ENCODE results near the gene SH2D4B.

The SH2D4B gene

DNA sequence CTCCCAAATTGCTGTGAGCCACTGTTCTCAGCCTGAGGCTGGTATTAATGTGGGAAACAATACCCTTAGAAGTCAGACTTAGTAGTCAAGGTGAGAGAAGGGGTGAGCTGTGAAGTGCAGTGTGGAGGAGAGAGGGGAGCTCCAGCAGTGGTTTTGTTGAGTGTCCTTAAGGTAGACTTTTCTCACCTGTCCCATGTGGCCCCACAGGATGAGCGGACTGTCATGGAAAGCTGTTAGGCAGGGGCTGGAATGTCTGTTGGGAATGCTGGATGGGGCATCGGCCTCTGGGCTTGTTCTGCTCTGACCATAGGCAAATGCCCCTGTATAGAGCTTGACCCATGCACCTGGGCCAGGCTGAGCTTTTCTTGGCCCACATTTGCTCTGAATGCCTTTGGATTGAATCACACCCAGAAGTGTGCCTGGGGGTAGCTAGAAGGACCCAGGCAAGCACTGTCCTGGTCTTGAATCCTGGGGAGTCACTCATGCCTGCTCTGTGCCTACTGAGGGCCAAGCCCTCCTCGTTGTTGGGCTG, 36.3 kb upstream of the SH2D4B start:
- TF ChIP-seq, protein P1, sequence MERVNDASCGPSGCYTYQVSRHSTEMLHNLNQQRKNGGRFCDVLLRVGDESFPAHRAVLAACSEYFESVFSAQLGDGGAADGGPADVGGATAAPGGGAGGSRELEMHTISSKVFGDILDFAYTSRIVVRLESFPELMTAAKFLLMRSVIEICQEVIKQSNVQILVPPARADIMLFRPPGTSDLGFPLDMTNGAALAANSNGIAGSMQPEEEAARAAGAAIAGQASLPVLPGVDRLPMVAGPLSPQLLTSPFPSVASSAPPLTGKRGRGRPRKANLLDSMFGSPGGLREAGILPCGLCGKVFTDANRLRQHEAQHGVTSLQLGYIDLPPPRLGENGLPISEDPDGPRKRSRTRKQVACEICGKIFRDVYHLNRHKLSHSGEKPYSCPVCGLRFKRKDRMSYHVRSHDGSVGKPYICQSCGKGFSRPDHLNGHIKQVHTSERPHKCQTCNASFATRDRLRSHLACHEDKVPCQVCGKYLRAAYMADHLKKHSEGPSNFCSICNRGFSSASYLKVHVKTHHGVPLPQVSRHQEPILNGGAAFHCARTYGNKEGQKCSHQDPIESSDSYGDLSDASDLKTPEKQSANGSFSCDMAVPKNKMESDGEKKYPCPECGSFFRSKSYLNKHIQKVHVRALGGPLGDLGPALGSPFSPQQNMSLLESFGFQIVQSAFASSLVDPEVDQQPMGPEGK (CRISPR knock-in tag; IDR thresholded peaks at IDR 0.05; ENCODE audit: borderline replicate concordance), result no peak
- no peak for TF ChIP-seq ZFP3 (CRISPR knock-in tag; IDR thresholded peaks at IDR 0.05)
- TF ChIP-seq RARB (CRISPR knock-in tag; IDR thresholded peaks at IDR 0.05), result no peak
- no peak for TF ChIP-seq ISL1 (CRISPR knock-in tag; IDR thresholded peaks at IDR 0.05)
- no peak for TF ChIP-seq PPARA (CRISPR knock-in tag; IDR thresholded peaks at IDR 0.05; ENCODE audit: borderline replicate concordance)
- no peak for TF ChIP-seq GLIS3 (CRISPR knock-in tag; IDR thresholded peaks at IDR 0.05)
- no peak for TF ChIP-seq CSDC2 (CRISPR knock-in tag; IDR thresholded peaks at IDR 0.05)
- TF ChIP-seq, protein P2, sequence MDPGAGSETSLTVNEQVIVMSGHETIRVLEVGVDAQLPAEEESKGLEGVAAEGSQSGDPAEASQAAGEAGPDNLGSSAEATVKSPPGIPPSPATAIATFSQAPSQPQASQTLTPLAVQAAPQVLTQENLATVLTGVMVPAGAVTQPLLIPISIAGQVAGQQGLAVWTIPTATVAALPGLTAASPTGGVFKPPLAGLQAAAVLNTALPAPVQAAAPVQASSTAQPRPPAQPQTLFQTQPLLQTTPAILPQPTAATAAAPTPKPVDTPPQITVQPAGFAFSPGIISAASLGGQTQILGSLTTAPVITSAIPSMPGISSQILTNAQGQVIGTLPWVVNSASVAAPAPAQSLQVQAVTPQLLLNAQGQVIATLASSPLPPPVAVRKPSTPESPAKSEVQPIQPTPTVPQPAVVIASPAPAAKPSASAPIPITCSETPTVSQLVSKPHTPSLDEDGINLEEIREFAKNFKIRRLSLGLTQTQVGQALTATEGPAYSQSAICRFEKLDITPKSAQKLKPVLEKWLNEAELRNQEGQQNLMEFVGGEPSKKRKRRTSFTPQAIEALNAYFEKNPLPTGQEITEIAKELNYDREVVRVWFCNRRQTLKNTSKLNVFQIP (CRISPR knock-in tag; IDR thresholded peaks at IDR 0.05; ENCODE audit: borderline replicate concordance, low read depth), result no peak
- TF ChIP-seq, protein P3, sequence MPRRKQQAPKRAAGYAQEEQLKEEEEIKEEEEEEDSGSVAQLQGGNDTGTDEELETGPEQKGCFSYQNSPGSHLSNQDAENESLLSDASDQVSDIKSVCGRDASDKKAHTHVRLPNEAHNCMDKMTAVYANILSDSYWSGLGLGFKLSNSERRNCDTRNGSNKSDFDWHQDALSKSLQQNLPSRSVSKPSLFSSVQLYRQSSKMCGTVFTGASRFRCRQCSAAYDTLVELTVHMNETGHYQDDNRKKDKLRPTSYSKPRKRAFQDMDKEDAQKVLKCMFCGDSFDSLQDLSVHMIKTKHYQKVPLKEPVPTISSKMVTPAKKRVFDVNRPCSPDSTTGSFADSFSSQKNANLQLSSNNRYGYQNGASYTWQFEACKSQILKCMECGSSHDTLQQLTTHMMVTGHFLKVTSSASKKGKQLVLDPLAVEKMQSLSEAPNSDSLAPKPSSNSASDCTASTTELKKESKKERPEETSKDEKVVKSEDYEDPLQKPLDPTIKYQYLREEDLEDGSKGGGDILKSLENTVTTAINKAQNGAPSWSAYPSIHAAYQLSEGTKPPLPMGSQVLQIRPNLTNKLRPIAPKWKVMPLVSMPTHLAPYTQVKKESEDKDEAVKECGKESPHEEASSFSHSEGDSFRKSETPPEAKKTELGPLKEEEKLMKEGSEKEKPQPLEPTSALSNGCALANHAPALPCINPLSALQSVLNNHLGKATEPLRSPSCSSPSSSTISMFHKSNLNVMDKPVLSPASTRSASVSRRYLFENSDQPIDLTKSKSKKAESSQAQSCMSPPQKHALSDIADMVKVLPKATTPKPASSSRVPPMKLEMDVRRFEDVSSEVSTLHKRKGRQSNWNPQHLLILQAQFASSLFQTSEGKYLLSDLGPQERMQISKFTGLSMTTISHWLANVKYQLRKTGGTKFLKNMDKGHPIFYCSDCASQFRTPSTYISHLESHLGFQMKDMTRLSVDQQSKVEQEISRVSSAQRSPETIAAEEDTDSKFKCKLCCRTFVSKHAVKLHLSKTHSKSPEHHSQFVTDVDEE (CRISPR knock-in tag; IDR thresholded peaks at IDR 0.05), result no peak
- TF ChIP-seq, protein P4, sequence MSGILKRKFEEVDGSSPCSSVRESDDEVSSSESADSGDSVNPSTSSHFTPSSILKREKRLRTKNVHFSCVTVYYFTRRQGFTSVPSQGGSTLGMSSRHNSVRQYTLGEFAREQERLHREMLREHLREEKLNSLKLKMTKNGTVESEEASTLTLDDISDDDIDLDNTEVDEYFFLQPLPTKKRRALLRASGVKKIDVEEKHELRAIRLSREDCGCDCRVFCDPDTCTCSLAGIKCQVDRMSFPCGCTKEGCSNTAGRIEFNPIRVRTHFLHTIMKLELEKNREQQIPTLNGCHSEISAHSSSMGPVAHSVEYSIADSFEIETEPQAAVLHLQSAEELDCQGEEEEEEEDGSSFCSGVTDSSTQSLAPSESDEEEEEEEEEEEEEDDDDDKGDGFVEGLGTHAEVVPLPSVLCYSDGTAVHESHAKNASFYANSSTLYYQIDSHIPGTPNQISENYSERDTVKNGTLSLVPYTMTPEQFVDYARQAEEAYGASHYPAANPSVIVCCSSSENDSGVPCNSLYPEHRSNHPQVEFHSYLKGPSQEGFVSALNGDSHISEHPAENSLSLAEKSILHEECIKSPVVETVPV (CRISPR knock-in tag; IDR thresholded peaks at IDR 0.05), result no peak
- TF ChIP-seq OSR1 (CRISPR knock-in tag; IDR thresholded peaks at IDR 0.05), result no peak
- TF ChIP-seq ARNTL (CRISPR knock-in tag; IDR thresholded peaks at IDR 0.05; ENCODE audit: borderline replicate concordance, low read depth), result no peak
- no peak for TF ChIP-seq SNAI2 (CRISPR knock-in tag; IDR thresholded peaks at IDR 0.05)
- no peak for TF ChIP-seq ZNF565 (CRISPR knock-in tag; conservative IDR thresholded peaks at IDR 0.05; ENCODE audit: low read depth)
- TF ChIP-seq BACH2 (CRISPR knock-in tag; IDR thresholded peaks at IDR 0.05; ENCODE audit: borderline replicate concordance), result no peak
- no peak for TF ChIP-seq TOX (CRISPR knock-in tag; IDR thresholded peaks at IDR 0.05; ENCODE audit: borderline replicate concordance)
- no peak for TF ChIP-seq ZC3H10 (CRISPR knock-in tag; IDR thresholded peaks at IDR 0.05)
- TF ChIP-seq ZNF8 (CRISPR knock-in tag; IDR thresholded peaks at IDR 0.05), result no peak
- TF ChIP-seq ZFP30 (CRISPR knock-in tag; IDR thresholded peaks at IDR 0.05), result no peak
- TF ChIP-seq, protein P5, sequence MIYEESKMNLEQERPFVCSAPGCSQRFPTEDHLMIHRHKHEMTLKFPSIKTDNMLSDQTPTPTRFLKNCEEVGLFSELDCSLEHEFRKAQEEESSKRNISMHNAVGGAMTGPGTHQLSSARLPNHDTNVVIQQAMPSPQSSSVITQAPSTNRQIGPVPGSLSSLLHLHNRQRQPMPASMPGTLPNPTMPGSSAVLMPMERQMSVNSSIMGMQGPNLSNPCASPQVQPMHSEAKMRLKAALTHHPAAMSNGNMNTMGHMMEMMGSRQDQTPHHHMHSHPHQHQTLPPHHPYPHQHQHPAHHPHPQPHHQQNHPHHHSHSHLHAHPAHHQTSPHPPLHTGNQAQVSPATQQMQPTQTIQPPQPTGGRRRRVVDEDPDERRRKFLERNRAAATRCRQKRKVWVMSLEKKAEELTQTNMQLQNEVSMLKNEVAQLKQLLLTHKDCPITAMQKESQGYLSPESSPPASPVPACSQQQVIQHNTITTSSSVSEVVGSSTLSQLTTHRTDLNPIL (CRISPR knock-in tag; IDR thresholded peaks at IDR 0.05; ENCODE audit: low read depth), result no peak
- ATAC-seq, result no peak

DNA sequence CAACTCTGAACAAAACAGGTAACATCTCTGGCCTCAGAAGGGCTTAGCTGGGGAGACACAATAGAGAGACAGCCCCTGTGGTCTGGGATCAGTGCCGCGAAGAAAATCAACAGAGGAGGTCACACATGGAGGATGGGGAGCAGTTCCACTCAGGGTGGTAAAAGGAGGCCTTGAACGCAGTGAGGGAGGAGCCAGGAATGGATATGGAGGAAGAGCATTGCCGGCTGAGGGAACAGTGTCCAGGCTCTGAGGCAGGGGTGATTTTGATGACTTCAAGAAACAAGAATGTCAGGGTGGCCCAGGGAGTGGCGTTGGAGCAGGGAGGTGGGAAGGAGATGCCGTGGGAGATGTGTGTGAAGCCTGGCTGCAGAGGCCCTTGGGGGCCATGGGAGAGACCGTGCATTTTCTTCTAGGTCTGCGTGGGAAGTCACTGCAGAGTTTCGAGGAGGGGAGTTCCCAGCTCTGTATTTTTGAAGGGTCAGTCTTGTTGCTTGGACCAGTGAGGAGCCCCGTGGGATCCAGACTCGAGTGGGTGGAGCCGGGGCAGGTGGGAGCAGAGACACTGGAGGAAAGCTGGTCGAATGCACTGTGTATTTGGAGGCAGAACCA, 35.7 kb upstream of the SH2D4B start:
- TF ChIP-seq, protein P5 (CRISPR knock-in tag; IDR thresholded peaks at IDR 0.05; ENCODE audit: low read depth), result no peak
- TF ChIP-seq, protein P2 (CRISPR knock-in tag; IDR thresholded peaks at IDR 0.05; ENCODE audit: borderline replicate concordance, low read depth), result no peak
- TF ChIP-seq ISL1 (CRISPR knock-in tag; IDR thresholded peaks at IDR 0.05) (no peak), ZNF565 (CRISPR knock-in tag; conservative IDR thresholded peaks at IDR 0.05; ENCODE audit: low read depth) (no peak), OSR1 (CRISPR knock-in tag; IDR thresholded peaks at IDR 0.05) (no peak), ESRRG (CRISPR knock-in tag; IDR thresholded peaks at IDR 0.05) (no peak), CSDC2 (CRISPR knock-in tag; IDR thresholded peaks at IDR 0.05) (no peak), ZFP3 (CRISPR knock-in tag; IDR thresholded peaks at IDR 0.05) (no peak), ZNF8 (CRISPR knock-in tag; IDR thresholded peaks at IDR 0.05) (no peak), ZNF70 (CRISPR knock-in tag; IDR thresholded peaks at IDR 0.05) (no peak), PPARA (CRISPR knock-in tag; IDR thresholded peaks at IDR 0.05; ENCODE audit: borderline replicate concordance) (no peak)
- TF ChIP-seq, protein P4 (CRISPR knock-in tag; IDR thresholded peaks at IDR 0.05), result no peak
- TF ChIP-seq, protein P1 (CRISPR knock-in tag; IDR thresholded peaks at IDR 0.05; ENCODE audit: borderline replicate concordance), result no peak
- no peak for ATAC-seq
